ENCODE measurements around the gene DLGAP4. TPM values are rescaled to one million over a fixed set of nuclear protein-coding genes. Genes with fewer than 3 reads are reported as not detected.

Gene DLGAP4
- polyA plus RNA-seq, 1 experiment, result 34.9 TPM

DNA sequence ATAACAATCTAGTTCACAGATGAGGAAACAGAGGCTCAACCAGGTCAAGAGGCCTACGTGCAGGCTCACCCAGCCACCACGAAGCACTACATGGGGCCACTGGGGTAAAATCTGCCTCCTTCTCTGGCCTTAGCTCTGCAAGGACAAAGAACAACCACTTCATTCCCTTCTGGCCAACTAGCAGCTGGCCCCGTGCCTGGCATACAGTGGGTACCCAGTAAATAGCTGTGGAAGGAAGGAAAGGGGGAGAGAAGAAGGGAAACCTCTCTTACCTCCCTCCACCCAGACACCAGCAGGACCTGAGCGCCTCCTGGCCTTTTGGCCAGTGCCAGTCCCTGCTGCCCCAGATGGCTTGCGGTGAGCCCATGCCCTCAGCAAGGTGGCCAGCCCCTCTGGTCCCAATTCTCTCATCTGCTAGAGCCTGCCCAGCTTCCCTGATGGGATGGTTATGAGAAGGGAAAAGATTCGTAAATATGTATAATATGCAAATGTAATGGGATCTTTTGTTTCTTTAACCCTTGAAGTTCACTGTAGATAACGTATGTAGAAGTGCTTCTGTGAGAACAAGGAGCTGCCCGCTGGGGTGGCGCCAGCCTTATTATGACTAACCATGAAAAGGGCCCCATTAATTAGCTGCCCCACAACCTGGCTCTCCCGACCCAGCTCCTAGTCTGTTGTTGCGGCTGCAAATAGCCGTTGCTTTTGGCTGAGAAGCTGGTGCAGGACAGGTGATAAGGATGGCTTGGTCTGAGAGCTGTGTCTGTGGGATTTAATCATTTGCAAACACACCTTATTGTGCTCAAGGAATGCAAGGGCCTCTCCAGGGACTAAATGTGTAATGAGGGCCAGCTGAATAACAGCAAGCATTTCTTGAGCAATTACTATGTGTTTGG, 62.0 kb downstream of the DLGAP4 start:
- H3K4me3 ChIP-seq (ENCODE audit: low read depth, low read length), result no peak overlapping the region
- DNase-seq (ENCODE audit: low read depth), result no peak
- CTCF ChIA-PET, result interaction anchor here (1.2 kb wide), 1 partner anchor 9 kb away, joined by 4 read pairs; no protein-coding TSS in a partner anchor
- POLR2A ChIA-PET, result no interaction called here
- H3K27me3 ChIP-seq (ENCODE audit: control insufficient read depth, insufficient read depth, low read length), result peaks cover 17% of the 10 kb centered on the region
- no peaks in the 10 kb centered on the region for H3K36me3 ChIP-seq (ENCODE audit: control insufficient read depth, insufficient read depth, low read length)
- TF ChIP-seq, protein P1, sequence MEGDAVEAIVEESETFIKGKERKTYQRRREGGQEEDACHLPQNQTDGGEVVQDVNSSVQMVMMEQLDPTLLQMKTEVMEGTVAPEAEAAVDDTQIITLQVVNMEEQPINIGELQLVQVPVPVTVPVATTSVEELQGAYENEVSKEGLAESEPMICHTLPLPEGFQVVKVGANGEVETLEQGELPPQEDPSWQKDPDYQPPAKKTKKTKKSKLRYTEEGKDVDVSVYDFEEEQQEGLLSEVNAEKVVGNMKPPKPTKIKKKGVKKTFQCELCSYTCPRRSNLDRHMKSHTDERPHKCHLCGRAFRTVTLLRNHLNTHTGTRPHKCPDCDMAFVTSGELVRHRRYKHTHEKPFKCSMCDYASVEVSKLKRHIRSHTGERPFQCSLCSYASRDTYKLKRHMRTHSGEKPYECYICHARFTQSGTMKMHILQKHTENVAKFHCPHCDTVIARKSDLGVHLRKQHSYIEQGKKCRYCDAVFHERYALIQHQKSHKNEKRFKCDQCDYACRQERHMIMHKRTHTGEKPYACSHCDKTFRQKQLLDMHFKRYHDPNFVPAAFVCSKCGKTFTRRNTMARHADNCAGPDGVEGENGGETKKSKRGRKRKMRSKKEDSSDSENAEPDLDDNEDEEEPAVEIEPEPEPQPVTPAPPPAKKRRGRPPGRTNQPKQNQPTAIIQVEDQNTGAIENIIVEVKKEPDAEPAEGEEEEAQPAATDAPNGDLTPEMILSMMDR (IDR thresholded peaks at IDR 0.05; ENCODE audit: insufficient read depth, low read depth, low read length), result no peak

DNA sequence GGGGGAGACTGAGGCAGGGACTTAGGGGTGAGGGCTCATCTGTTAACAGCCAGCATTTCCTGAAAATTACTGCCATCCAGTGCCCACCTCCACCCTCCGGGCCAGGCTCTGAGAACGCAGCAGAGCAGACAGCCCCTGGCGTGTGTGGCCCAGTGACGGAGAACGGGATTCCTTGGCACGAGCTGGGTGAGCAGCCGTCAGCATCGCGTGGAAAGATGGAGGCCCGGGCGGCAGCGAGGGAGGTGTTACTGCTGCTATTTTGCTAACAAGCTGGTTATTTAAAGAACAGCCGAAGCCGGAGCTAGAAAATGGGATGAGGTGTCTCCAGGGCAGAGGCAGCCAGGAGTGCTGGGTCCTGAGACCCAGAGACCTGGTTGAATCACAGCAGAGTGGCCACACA, 62.7 kb downstream of the DLGAP4 start:
- POLR2A ChIA-PET, result no interaction called here
- no peaks in the 10 kb centered on the region for H3K36me3 ChIP-seq (ENCODE audit: control insufficient read depth, insufficient read depth, low read length)
- no peak for DNase-seq (ENCODE audit: low read depth)
- TF ChIP-seq, protein P1 (IDR thresholded peaks at IDR 0.05; ENCODE audit: insufficient read depth, low read depth, low read length), result no peak
- no peak overlapping the region for H3K4me3 ChIP-seq (ENCODE audit: low read depth, low read length)
- peaks cover 17% of the 10 kb centered on the region for H3K27me3 ChIP-seq (ENCODE audit: control insufficient read depth, insufficient read depth, low read length)
- CTCF ChIA-PET, result no interaction called here

DNA sequence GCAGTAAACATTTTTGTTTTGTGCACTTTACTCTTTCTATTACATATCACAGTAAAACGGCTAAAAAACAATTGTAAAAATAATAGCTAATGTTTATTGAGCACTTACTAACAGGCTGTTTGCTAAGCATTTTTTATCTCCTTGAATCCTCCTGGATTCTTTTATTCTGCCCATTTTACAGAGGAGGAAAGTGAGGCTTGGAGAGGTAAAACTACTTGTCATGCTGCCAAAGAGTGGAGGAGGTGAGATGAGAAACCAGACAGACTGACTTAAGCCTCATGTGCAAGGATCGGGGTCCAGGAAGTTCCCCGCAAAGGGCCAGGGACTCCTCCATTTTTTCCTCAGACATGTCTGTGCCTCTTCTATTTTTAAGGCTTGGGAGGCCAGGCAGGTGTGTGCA, 63.6 kb downstream of the DLGAP4 start:
- TF ChIP-seq, protein P1 (IDR thresholded peaks at IDR 0.05; ENCODE audit: insufficient read depth, low read depth, low read length), result no peak
- Histone ChIP-seq H3K27me3 (ENCODE audit: control insufficient read depth, insufficient read depth, low read length) (peaks cover 20% of the 10 kb centered on the region), H3K4me3 (ENCODE audit: low read depth, low read length) (no peak overlapping the region), H3K36me3 (ENCODE audit: control insufficient read depth, insufficient read depth, low read length) (no peaks in the 10 kb centered on the region)
- ChIA-PET CTCF (interaction anchor here (0.6 kb wide), 1 partner anchor 73 kb away, joined by 3 read pairs; no protein-coding TSS in a partner anchor), POLR2A (no interaction called here)
- DNase-seq (ENCODE audit: low read depth), result no peak

DNA sequence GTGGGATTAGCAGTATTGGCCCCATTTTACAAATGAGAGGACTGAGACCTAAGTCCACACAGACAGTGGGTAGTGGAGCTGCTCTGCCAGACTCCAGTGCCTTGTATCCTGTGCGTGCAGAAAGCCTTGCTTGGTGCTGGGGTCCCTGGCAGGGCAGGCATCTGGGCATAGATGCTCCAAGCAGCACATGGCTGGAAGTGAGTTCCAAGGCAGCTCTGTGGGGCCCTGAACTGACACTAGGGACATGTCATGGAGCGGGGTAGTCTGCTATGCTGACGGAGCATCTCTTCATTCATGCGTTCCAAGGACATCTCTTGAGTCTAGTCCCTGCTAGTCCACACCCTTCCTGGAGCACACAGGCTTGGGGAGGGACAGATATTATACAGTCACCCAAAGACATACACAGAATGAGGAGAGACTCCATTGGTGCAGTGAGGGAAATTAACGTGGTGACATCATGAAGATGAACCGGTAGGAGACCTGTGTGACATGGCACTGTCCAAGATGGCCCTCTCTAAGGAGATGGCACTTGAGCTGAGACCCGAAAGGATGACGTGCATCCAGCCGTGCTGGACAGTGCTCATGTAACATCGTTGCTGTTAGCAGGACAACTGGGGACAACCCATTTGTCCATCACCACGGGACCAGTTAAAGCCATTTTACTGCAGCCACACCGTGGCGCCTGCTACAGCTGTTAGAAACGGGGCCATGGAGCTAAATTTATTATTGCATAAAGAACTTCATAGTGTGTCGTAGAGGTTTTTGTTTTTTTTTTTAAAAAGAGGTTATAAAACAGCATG, 65.1 kb downstream of the DLGAP4 start:
- TF ChIP-seq, protein P1 (IDR thresholded peaks at IDR 0.05; ENCODE audit: insufficient read depth, low read depth, low read length), result no peak
- H3K4me3 ChIP-seq (ENCODE audit: low read depth, low read length), result no peak overlapping the region
- peaks cover 18% of the 10 kb centered on the region for H3K27me3 ChIP-seq (ENCODE audit: control insufficient read depth, insufficient read depth, low read length)
- DNase-seq (ENCODE audit: low read depth), result no peak
- H3K36me3 ChIP-seq (ENCODE audit: control insufficient read depth, insufficient read depth, low read length), result no peaks in the 10 kb centered on the region
- CTCF ChIA-PET, result interaction anchor here (1.2 kb wide), 1 partner anchor 383 kb away, joined by 3 read pairs; no protein-coding TSS in a partner anchor
- POLR2A ChIA-PET, result no interaction called here

DNA sequence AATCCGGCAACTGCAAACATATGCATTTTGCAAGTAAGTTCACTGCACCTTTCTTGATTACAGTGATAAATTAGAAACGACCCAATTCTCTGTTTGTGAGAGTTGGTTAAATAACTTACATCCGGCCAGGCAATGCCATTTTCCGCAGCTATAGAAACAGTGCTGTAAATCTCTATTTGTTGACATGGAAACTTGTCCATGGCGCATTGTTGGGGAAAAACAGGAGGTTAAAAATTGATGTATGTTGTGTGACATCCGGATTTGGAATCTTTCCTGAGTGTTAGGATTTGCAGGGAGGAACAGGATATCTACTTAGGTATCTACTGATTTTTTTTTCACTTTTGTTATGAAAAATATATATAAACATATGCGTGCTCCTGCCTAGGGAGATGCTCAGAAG, 66.5 kb downstream of the DLGAP4 start:
- POLR2A ChIA-PET, result no interaction called here
- CTCF ChIA-PET, result no interaction called here
- no peaks in the 10 kb centered on the region for H3K36me3 ChIP-seq (ENCODE audit: control insufficient read depth, insufficient read depth, low read length)
- DNase-seq (ENCODE audit: low read depth), result no peak
- H3K27me3 ChIP-seq (ENCODE audit: control insufficient read depth, insufficient read depth, low read length), result peaks cover 9% of the 10 kb centered on the region
- TF ChIP-seq, protein P1 (IDR thresholded peaks at IDR 0.05; ENCODE audit: insufficient read depth, low read depth, low read length), result no peak
- no peak overlapping the region for H3K4me3 ChIP-seq (ENCODE audit: low read depth, low read length)
